Measurements from ENCODE around the gene MAP3K7CL.
A peak's percentile ranks its signal among the peaks of the same experiment; 100 is the strongest.

The MAP3K7CL gene

DNA sequence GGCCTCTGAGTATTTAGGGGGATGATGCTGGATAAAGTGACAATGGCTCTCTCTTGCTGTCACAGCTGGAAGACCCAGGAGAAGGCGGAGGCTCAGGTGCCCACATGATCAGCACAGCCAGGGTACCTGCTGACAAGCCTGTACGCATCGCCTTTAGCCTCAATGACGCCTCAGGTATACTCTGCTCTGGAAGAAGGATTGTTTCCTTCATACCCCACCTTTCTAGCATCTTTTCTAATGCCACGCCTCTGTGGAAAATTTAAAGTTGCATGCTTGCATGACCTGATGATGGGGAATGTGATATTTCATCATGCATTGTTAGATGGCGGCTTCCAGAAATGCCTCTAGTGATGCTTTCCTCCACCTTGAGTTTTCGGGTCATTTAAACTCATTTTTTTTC is 2.8 kb downstream of the MAP3K7CL start:
- Histone ChIP-seq H3K18ac (ENCODE audit: low read depth in 1 of 2, low read length in 2 of 2) (peak overlapping the region in 1 of 2 experiments; percentile 18), H3K9me3 (ENCODE audit: control insufficient read depth, low read length) (no peaks in the 10 kb centered on the region), H4K91ac (ENCODE audit: low read length) (no peak overlapping the region), H2BK120ac (ENCODE audit: low read depth, low read length) (no peak overlapping the region), H3K14ac (ENCODE audit: low read length in 2 of 2) (no peak overlapping the region), H3K27ac (ENCODE audit: low read length, poor library complexity, severe bottlenecking) (no peak overlapping the region), H3K9ac (ENCODE audit: low read length) (no peak overlapping the region), H3K4me1 (ENCODE audit: control insufficient read depth, insufficient read depth, low read depth, low read length) (peaks cover 7% of the 10 kb centered on the region), H2BK12ac (ENCODE audit: low read length in 2 of 2) (peak overlapping the region in 1 of 2 experiments; percentile 21), H3K4me3 (ENCODE audit: insufficient read depth in 1 of 2, low read depth in 1 of 2, low read length in 2 of 2) (no peak overlapping the region), H2BK15ac (ENCODE audit: low read depth, poor library complexity, severe bottlenecking) (no peak overlapping the region), H3K79me1 (replicated peaks; ENCODE audit: low read length, poor library complexity, severe bottlenecking) (peaks cover 11% of the 10 kb centered on the region), H3K36me3 (ENCODE audit: control insufficient read depth in 1 of 2, insufficient read depth in 2 of 2, low read depth in 1 of 2, low read length in 2 of 2) (peaks cover 4 to 8% of the 10 kb centered on the region in 2 experiments), H4K8ac (ENCODE audit: low read length) (peak overlapping the region; percentile 4), H2AFZ (ENCODE audit: low read depth, low read length) (no peak overlapping the region), H3K27me3 (ENCODE audit: control insufficient read depth in 1 of 2, insufficient read depth in 1 of 2, low read length in 2 of 2) (no peaks in the 10 kb centered on the region), H3K4ac (ENCODE audit: low read depth in 1 of 2, low read length in 2 of 2) (no peak overlapping the region), H2BK5ac (ENCODE audit: low read depth, low read length, poor library complexity, severe bottlenecking) (no peak overlapping the region), H2AK5ac (ENCODE audit: low read length, severe bottlenecking) (no peak overlapping the region), H3K23ac (ENCODE audit: low read length in 2 of 2) (no peak overlapping the region), H3K4me2 (ENCODE audit: low read length, poor library complexity, severe bottlenecking) (peak overlapping the region; percentile 34)
- 86% methylated on average over 3 of the region's 7 CpGs for WGBS
- DNase-seq = no peak

DNA sequence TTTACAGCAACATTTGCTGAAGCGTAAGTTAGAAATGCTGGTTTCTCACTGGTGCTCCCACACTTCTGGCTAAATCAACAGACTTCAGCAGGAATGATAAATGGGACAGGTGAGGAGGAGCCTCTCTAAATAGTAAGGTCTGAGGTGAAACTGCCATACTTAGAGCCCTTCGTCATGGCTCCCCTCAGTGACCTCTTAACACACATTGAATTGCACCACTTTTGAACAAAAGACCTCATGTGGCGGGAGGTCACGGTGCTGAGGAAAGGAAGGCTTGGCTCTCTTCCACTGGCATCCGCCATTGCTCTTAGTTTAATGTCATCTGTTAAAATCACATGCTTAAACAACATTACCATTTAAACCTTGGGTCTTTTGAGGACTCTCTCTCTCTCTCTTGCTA is 3.4 kb downstream of the MAP3K7CL start:
- Histone ChIP-seq H4K8ac (ENCODE audit: low read length) (no peak overlapping the region), H2BK5ac (ENCODE audit: low read depth, low read length, poor library complexity, severe bottlenecking) (no peak overlapping the region), H3K18ac (ENCODE audit: low read depth in 1 of 2, low read length in 2 of 2) (no peak overlapping the region), H2BK120ac (ENCODE audit: low read depth, low read length) (no peak overlapping the region), H2AFZ (ENCODE audit: low read depth, low read length) (no peak overlapping the region), H2AK5ac (ENCODE audit: low read length, severe bottlenecking) (no peak overlapping the region), H3K4ac (ENCODE audit: low read depth in 1 of 2, low read length in 2 of 2) (no peak overlapping the region), H3K79me1 (replicated peaks; ENCODE audit: low read length, poor library complexity, severe bottlenecking) (peaks cover 13% of the 10 kb centered on the region), H3K4me3 (ENCODE audit: insufficient read depth in 1 of 2, low read depth in 1 of 2, low read length in 2 of 2) (no peak overlapping the region), H3K9ac (ENCODE audit: low read length) (no peak overlapping the region), H3K4me1 (ENCODE audit: control insufficient read depth, insufficient read depth, low read depth, low read length) (peaks cover 7% of the 10 kb centered on the region), H3K36me3 (ENCODE audit: control insufficient read depth in 1 of 2, insufficient read depth in 2 of 2, low read depth in 1 of 2, low read length in 2 of 2) (peaks cover 4 to 11% of the 10 kb centered on the region in 2 experiments), H2BK15ac (ENCODE audit: low read depth, poor library complexity, severe bottlenecking) (no peak overlapping the region), H3K27me3 (ENCODE audit: control insufficient read depth in 1 of 2, insufficient read depth in 1 of 2, low read length in 2 of 2) (no peaks in the 10 kb centered on the region), H2BK12ac (ENCODE audit: low read length in 2 of 2) (no peak overlapping the region), H3K9me3 (ENCODE audit: control insufficient read depth, low read length) (no peaks in the 10 kb centered on the region), H3K23ac (ENCODE audit: low read length in 2 of 2) (no peak overlapping the region), H4K91ac (ENCODE audit: low read length) (no peak overlapping the region), H3K14ac (ENCODE audit: low read length in 2 of 2) (no peak overlapping the region), H3K27ac (ENCODE audit: low read length, poor library complexity, severe bottlenecking) (no peak overlapping the region), H3K4me2 (ENCODE audit: low read length, poor library complexity, severe bottlenecking) (no peak overlapping the region)
- WGBS = 76% methylated on average over 4 of the region's 5 CpGs
- DNase-seq = peak; percentile 33

DNA sequence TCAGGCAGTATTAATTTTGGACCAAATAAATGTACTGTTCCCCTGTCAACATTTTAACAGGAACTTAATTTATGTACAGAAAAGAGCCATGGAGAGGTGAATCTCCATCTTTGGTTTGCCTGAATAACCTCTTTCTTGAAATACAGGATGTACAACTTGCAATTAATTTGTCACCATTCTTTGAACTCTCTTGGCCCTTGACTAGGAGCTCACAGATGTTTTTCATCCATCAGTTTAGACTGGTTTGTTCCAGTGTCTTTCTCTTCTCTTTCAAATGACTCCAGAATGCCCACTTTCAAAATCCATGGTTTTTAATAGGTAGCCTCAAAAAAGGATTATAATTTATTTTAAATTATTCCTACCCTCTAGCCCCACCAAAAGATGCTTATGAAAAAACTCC is 5.0 kb downstream of the MAP3K7CL start:
- Histone ChIP-seq H3K23ac (ENCODE audit: low read length in 2 of 2) (no peak overlapping the region), H2BK120ac (ENCODE audit: low read depth, low read length) (no peak overlapping the region), H3K4me1 (ENCODE audit: control insufficient read depth, insufficient read depth, low read depth, low read length) (peaks cover 7% of the 10 kb centered on the region), H2BK12ac (ENCODE audit: low read length in 2 of 2) (no peak overlapping the region), H3K9ac (ENCODE audit: low read length) (no peak overlapping the region), H3K27ac (ENCODE audit: low read length, poor library complexity, severe bottlenecking) (no peak overlapping the region), H3K4me3 (ENCODE audit: insufficient read depth in 1 of 2, low read depth in 1 of 2, low read length in 2 of 2) (no peak overlapping the region), H3K4me2 (ENCODE audit: low read length, poor library complexity, severe bottlenecking) (no peak overlapping the region), H2AFZ (ENCODE audit: low read depth, low read length) (no peak overlapping the region), H3K79me1 (replicated peaks; ENCODE audit: low read length, poor library complexity, severe bottlenecking) (peaks cover 20% of the 10 kb centered on the region), H4K8ac (ENCODE audit: low read length) (no peak overlapping the region), H3K14ac (ENCODE audit: low read length in 2 of 2) (no peak overlapping the region), H4K91ac (ENCODE audit: low read length) (no peak overlapping the region), H3K36me3 (ENCODE audit: control insufficient read depth in 1 of 2, insufficient read depth in 2 of 2, low read depth in 1 of 2, low read length in 2 of 2) (peaks cover 4 to 11% of the 10 kb centered on the region in 2 experiments), H3K18ac (ENCODE audit: low read depth in 1 of 2, low read length in 2 of 2) (no peak overlapping the region), H2AK5ac (ENCODE audit: low read length, severe bottlenecking) (no peak overlapping the region), H2BK15ac (ENCODE audit: low read depth, poor library complexity, severe bottlenecking) (no peak overlapping the region), H3K9me3 (ENCODE audit: control insufficient read depth, low read length) (no peaks in the 10 kb centered on the region), H2BK5ac (ENCODE audit: low read depth, low read length, poor library complexity, severe bottlenecking) (no peak overlapping the region), H3K27me3 (ENCODE audit: control insufficient read depth in 1 of 2, insufficient read depth in 1 of 2, low read length in 2 of 2) (no peaks in the 10 kb centered on the region), H3K4ac (ENCODE audit: low read depth in 1 of 2, low read length in 2 of 2) (no peak overlapping the region)
- no peak for DNase-seq

DNA sequence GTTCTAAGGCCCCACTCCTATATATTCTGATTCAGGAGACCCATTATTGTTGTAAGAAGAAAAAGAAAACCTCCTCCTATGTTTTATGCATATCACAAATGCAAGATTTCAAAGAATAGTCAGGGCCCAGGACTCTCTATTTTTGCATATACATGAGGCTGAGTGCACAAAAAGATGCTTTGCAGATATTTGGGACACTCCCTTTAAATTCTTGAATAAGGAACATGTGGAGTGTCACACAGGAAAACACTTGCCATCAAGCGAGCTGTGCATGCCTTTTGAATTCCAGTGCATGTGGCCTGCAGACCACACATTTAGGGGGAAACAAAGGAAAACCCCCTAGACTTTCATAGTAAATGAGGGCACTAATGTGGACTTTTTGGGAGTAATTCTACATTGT is 5.6 kb downstream of the MAP3K7CL start:
- no peak overlapping the region for H3K14ac ChIP-seq (ENCODE audit: low read length in 2 of 2)
- no peaks in the 10 kb centered on the region for H3K9me3 ChIP-seq (ENCODE audit: control insufficient read depth, low read length)
- H3K4me3 ChIP-seq (ENCODE audit: insufficient read depth in 1 of 2, low read depth in 1 of 2, low read length in 2 of 2) = no peak overlapping the region
- H3K27ac ChIP-seq (ENCODE audit: low read length, poor library complexity, severe bottlenecking) = no peak overlapping the region
- no peak overlapping the region for H3K23ac ChIP-seq (ENCODE audit: low read length in 2 of 2)
- H2BK120ac ChIP-seq (ENCODE audit: low read depth, low read length) = no peak overlapping the region
- H3K27me3 ChIP-seq (ENCODE audit: control insufficient read depth in 1 of 2, insufficient read depth in 1 of 2, low read length in 2 of 2) = no peaks in the 10 kb centered on the region
- no peak overlapping the region for H4K8ac ChIP-seq (ENCODE audit: low read length)
- peaks cover 2% of the 10 kb centered on the region for H3K4me1 ChIP-seq (ENCODE audit: control insufficient read depth, insufficient read depth, low read depth, low read length)
- no peak overlapping the region for H4K91ac ChIP-seq (ENCODE audit: low read length)
- no peak overlapping the region for H2BK12ac ChIP-seq (ENCODE audit: low read length in 2 of 2)
- no peak overlapping the region for H3K4me2 ChIP-seq (ENCODE audit: low read length, poor library complexity, severe bottlenecking)
- H3K36me3 ChIP-seq (ENCODE audit: control insufficient read depth in 1 of 2, insufficient read depth in 2 of 2, low read depth in 1 of 2, low read length in 2 of 2) = peaks cover 4 to 16% of the 10 kb centered on the region in 2 experiments
- no peak overlapping the region for H2AK5ac ChIP-seq (ENCODE audit: low read length, severe bottlenecking)
- no peak overlapping the region for H3K18ac ChIP-seq (ENCODE audit: low read depth in 1 of 2, low read length in 2 of 2)
- no peak for DNase-seq
- H3K9ac ChIP-seq (ENCODE audit: low read length) = no peak overlapping the region
- peaks cover 22% of the 10 kb centered on the region for H3K79me1 ChIP-seq (replicated peaks; ENCODE audit: low read length, poor library complexity, severe bottlenecking)
- 53% methylated on average over 1 of the region's 1 CpG for WGBS
- H2AFZ ChIP-seq (ENCODE audit: low read depth, low read length) = no peak overlapping the region
- H2BK5ac ChIP-seq (ENCODE audit: low read depth, low read length, poor library complexity, severe bottlenecking) = no peak overlapping the region
- no peak overlapping the region for H3K4ac ChIP-seq (ENCODE audit: low read depth in 1 of 2, low read length in 2 of 2)
- H2BK15ac ChIP-seq (ENCODE audit: low read depth, poor library complexity, severe bottlenecking) = no peak overlapping the region

All from mesenchymal stem cell (in vitro differentiated cells and primary cell).